T-helper 2 cell treated with Interferon-gamma antibody and Interleukin-4, amounts not matched to agents 100 ng/mL and 5 ng/mL, for 36 hours (primary cell): ENCODE measurements around the gene PROM2. TPM values are rescaled to one million over a fixed set of nuclear protein-coding genes. Genes with fewer than 3 reads are reported as not detected.

Experiments used
- intact Hi-C: fragments of 100-400 bp; cut with micrococcal nuclease; formaldehyde crosslinking; loops from one replicate; pipeline ENCODE4 v1.15.1; 2023
- total RNA-seq: library from RNA; stranded (reverse); gene quantifications from 2 replicates; pipeline ENCODE4 v1.2.3, GENCODE V29; 2022

Gene PROM2
- total RNA-seq, 1 donor from 2014 or later, result 0.48 TPM

DNA sequence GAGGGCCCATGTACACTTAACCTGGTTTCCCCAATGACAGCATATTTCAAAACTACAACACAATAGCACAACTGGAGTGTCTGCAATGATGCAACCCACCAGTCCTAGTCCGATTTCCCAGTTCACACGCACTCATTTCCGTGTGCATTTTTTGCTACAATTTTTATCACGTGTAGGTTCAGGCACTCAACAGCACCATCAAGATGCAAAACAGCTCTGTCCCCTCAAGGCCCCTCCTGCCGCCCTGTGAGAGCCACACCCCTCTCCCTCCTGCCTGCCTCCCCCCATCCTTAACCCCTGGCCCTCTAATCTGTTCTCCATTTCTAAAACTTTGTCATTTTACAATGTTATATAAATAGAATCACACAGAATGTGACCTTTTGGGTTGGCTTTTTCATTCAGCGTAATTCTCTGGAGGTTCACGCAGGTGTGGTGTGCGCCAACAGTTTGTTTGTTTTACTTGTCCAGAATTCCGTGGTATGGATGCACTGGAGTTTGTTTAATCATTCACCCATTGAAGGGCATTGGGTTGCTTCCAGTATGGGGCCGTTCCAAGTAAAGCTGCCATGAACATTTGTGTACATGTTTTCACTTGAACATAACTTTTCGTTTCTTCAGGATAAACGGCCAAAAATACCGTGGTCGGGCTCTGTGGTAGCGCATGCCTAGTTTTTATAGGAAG lies 31.3 kb downstream of the PROM2 start:
- intact Hi-C loops, result no loop called here

DNA sequence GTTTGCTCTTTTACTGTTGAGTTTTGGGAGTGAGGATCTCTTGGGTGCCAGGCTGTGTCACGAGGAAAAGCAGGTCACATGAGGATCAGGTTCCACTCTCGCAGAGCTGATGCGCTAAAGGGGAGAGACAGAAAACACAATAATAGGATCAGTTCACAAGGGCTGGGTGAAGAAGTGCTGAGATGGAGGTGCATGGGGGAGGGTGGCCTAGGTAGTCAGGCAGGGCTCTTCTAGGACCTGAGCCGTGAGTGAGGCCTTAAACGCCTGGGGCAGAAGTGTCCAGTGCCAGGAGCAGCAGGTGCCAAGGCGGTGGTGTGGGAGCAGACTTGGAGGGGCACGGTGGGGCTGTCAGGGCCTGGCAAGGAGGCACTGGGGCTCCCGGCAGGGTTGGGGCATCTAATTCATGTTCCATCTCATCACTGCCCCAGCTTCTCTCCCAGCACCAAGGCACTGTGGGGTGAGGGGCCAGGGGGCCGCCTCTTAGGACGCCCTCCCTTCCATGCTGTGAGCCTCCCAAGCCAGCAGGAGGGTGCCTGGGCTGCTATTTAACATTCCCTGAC lies 32.2 kb downstream of the PROM2 start:
- intact Hi-C loops, result no loop called here

DNA sequence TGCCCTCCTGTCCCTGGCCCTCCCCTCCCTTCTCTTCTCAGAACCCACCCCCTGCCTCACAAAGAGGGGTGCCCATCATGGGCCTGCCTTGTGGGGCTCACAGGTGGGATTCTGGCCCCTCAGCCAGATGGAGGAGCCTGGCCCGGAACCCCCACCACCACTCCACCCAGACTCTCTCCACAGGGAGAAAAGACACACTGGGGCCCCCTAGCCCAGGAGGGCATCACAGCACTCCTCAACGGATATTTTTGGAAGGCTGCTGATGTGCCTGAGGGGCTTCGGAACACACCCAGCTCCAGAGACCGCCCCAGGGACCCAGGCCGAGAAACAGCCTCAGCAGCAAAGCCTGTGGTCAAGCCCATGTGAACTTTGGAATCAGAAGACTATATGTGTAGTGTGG lies 32.8 kb downstream of the PROM2 start:
- intact Hi-C loops, result no loop called here

DNA sequence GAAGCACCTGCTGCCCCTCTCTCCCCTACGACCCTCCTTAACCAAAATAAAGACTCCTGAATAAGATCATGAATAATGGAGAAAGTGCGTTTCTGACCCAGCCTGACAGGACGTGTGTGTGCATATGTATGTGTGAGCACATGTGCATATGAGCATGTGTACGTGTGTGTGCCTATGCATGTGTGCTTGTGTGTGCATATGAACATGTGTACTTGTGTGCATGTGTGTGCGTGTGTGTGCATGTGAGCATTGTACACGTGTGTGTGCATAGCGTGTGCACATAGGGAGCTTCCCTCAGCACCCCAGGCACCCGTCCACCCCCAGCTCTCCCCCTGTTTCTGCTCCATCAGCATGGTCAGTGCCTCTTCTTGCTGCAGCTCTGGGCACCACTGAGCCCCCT lies 33.6 kb downstream of the PROM2 start:
- intact Hi-C loops, result no loop called here

DNA sequence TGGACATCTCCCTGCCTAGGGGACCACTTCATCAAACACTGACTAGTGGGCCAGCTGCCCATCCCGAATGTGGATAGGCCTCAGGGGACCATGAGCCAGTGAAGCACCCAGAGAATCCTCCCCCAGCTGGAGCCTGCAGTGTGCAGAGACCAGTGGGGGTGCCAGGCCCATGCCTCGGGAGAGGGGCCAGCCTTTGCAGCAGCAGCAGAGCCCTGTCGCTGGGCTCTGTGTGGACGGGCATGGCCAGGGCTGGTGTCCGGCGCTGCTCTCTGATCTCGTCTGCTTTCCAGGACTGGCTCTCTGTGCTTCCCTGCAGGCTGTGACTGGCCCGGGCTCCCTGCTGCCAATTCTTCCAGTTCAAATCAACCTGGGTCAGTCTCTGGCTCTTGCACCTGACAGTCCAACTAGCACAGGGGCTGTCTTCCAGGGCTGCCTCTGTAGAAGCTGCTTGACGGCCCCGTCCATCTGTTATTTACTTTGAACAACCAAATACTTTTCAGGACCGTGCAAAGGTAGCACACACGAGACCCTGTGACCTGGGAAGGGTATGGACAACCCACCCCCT lies 34.3 kb downstream of the PROM2 start:
- intact Hi-C loops, result no loop called here

DNA sequence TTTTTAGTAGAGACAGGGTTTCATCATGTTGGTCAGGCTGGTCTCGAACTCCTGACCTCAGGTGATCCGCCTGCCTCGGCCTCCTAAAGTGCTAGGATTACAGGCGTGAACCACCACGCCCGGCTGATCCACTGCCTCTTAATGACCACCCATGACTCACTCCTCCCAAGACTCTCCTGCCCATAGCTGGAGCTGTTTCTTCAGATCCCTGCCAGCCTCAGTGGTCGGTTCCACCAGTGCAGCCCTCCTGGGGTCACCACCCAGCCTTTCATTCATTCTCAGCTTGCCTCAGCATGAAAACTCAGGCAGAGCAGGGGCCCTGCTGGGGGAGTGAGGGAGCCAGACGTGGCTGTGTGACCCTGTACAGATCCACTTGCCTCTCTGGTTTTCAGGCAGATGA lies 35.4 kb downstream of the PROM2 start:
- intact Hi-C loops, result no loop called here

DNA sequence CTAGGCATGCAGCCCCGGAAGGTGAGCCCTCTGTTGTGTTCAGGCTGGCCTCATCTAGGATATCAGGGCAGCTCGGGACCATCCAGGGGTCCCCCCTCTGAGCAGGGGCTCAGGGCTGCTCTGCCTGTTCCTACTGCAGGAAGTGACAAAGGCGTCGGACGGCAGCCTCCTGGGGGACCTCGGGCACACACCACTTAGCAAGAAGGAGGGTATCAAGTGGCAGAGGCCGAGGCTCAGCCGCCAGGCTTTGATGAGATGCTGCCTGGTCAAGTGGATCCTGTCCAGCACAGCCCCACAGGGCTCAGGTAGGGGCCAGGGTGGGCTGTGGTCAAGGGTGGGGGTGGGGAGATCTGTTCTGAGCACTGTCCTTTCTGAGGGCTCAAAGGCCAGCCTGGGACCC lies 36.0 kb downstream of the PROM2 start:
- intact Hi-C loops, result no loop called here

DNA sequence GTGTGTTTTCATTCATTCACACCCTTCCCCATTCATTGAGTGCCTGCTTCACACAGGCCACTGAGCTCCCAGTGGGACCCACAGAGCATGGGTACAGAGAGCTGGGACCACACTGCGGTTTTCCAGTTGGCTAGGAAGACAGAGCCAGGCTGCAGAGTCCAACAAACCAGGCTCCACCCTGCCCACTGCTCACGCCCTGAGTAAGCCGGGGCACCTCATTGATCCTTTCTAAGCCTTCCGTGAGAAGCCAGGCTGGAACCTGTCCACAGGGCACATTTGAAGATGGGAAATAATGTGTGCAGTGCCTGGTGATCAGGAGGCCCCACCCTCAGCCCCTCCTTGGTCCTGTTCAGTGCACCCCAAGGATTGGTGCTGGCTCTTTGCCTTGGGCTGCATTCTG lies 36.4 kb downstream of the PROM2 start:
- intact Hi-C loops, result no loop called here

DNA sequence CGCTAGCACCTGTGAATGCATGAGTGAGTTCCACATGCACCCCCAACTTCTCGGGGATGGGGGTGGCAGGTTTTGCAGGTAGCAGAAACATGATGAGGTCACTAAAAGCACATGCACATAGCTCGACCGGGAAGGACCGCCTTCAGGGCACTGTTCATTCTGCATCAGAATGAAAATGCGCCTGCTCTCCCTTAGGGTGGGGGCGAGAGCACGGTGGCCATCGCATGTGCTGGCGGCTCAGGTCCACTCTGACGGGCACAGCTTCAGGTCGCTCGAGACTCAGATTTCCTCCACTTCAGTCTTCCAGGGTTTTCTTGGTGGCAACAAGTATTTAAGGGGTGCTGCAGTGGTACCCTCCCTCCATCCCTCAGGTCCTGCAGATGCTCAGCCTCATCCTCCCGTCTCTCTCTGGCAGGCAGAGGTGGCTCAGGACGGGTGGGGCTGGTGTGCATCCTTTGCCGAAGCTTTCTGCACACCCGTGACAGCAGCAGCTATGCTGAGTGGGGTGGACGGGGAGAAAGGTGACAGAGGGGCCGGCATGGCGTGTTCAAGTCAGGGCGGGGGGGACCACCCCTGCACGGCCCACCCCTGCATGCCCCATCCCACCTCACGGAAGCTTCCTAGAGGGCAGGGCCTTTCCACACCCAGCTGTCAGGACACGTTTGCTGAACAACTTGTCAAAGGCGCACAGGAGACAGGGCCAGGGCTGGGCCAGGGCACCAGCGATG lies 37.7 kb downstream of the PROM2 start:
- intact Hi-C loops, result no loop called here

DNA sequence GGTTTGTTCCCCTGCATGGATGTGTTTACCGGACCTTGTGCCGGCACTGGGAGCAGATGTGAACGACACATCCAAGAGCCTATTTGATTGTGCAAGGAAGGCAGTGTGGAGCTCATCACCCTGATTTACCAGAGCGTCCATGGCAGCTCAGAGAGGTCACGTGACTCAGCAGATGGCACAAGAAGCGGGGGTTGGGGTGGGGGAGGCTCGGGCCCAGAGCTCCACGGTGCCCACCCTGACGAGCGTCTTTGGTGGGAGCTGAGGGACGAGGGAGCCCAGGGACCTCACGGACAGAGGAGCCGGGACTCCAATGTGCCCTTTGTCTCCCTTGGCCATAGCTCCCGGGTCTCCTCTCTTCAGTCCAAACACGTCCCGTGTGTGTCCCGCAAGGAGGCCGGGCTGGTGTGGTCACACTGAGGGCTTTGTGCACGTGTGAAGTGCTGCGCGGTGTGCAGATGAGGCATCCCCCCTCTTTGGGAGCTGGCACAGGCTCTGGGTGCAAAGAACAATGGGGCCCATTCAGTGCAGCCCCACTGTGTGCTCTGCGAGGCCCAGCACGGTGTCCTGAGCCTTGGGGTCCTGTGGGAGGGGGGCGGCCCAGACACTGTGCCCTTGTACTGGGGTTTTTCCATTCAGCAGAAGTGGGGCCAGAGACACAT lies 38.4 kb downstream of the PROM2 start:
- intact Hi-C loops, result no loop called here

DNA sequence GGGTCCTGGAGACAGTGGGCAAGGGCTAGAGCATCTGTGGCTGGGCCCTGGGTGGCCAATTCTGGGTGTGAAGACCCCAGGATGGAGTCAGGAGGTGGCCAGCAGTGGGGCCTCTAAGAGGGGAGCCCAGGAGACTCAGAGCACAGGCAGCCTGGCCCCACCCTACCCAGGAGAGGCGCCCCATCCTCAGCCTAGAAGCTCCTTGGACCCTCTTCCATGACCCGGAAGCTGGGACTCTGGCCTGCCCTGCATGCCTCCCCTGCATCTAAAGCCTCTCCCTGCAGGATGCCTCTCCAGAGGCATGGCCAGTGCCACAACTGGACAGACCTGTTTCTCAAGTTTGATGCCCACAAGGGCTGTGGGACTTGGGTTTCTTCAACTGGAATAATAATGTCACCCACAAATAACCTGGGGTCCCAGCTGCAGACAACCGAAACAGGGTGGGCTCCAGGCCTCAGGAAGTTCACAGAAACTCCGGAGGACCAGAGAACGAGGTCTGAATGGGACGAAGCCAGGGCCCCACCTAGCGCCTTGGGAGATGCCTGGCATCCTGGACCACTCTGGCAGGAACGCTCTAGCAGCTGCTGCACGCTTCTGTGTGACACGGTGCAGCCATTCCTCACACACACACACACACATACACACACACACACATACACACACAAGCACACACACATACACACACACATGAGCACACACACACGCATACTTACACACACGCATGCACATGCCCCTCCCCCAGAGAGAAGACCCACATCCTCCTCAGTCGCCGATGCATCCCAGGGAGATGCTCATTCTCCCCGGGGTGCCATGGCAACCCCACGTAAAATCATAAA lies 39.3 kb downstream of the PROM2 start:
- intact Hi-C loops, result no loop called here

DNA sequence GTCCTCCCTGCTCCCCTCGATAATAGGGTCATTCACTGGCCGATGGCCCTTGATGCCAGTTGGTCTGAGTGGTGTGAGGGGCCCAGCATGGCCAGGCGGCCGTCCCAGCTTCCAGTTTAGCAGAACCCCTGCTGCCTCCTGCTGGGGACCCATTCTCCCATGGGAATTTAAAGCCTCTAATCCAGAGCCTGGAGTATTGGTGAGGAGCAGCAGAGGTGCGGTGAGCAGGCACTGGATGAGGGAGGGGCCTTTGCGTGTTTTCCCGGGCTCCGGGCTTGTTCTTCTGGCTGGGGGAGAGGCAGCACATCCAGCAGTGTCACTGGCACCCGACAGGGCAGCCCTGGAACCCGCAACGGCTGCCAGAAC lies 40.3 kb downstream of the PROM2 start:
- intact Hi-C loops, result no loop called here

DNA sequence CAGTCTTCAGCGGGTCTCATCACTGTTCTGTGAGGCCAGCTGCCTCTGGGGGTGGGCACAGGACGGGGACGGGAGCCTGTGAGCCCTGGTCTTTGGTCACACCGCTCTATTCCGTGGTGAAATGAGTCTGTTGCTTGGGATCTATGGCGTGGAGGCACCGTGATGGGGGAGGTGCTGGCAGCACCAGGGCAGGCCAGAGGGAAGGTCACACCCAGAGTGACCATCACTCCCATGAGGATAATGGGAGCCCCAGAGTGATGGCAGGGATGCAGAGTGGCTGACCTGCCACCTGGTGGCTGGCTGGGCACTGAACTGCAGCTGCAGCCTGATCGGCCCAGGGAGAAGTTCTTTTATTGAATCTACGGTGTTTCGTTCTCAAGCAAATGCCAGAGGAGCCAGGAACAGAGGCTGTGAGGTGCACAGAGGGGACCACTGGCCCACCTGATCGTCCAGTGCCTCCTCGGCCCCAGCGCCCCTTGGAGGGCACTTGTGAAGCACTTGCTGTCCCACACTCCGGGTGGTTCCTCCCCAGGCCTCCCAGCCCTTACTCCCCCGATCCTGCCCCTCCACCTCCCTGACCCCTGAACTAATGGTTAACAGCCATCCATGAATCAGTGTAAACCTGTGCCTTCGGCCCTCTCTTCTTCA lies 40.8 kb downstream of the PROM2 start:
- intact Hi-C loops, result no loop called here

DNA sequence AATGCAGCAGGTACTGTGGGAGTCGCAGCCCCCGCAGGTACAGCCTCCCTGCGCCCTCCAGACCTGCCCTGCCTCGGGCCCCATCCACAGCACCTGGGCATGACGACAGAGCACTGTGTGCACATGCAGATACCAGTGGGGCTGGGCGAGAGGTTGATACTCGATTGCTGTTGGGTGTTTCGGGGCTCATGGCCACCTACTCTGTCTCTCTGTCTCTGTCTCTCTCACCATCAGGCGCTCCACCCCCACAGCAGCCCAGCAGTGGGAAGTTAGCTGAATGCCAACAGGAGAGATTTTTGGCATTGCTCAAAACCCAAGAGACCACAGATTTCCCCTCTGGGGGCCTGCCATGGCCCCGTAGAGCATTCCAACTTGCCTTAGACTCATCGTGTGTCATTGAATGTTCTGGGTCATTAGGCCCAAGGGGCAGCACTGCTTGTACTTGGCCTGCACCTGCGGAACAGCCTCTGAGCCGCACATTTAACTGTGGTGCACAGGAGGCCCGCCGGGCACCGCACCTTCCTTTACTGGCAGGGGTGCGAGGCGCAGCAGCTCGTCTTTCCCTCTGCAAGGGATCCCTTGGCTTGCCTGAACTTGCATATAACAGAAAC lies 41.7 kb downstream of the PROM2 start:
- intact Hi-C loops, result no loop called here

DNA sequence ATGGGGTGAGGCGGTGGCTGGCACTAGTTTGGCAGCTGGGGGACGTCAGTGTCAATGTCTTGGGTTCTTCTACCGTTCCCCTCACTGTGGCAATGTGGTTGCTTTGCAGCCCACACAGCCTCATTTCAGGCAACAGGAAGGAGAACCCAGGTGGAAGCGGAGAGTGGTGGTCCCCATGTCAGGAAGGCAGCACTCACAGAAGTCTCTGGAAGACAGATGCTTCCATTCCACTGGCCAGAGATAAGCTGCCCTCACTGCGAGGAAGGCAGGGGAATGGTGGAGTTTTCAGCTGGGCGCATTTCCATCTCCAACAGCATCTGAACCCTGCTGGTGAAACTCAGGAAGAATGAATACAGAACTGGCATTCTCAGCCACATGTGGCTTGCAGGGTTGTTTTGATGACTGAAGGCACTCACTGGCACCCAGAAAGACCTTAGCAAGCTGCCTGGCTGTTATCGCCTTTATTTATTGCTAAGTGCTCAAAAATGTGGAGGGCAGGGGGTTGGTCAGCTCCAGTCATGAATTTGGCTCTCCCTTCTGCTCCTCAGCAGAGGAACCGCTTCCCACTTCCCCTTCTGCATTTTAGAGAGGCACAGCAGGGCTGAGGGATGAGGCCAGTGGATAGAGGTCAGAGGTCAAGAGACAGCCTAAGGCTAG lies 42.3 kb downstream of the PROM2 start:
- intact Hi-C loops, result no loop called here

DNA sequence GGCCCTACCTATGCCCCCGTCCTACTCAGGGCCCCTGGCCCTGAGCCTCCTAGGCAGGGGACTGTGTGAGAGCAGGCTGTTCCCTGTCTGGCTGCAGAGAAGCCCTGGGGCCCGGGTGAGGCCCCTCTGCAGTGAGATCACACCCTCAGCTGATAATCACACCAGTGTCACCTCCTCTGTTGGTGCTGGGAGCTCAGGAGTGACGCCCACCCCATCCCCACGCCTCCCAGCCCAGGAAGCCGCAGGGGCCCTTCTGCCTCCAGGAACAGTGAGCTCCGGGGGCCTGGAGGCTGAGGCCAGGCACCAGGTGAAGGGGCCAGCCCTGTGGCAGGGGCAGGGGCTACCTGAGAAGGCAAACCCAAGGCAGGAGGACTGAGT lies 42.9 kb downstream of the PROM2 start:
- intact Hi-C loops, result no loop called here

DNA sequence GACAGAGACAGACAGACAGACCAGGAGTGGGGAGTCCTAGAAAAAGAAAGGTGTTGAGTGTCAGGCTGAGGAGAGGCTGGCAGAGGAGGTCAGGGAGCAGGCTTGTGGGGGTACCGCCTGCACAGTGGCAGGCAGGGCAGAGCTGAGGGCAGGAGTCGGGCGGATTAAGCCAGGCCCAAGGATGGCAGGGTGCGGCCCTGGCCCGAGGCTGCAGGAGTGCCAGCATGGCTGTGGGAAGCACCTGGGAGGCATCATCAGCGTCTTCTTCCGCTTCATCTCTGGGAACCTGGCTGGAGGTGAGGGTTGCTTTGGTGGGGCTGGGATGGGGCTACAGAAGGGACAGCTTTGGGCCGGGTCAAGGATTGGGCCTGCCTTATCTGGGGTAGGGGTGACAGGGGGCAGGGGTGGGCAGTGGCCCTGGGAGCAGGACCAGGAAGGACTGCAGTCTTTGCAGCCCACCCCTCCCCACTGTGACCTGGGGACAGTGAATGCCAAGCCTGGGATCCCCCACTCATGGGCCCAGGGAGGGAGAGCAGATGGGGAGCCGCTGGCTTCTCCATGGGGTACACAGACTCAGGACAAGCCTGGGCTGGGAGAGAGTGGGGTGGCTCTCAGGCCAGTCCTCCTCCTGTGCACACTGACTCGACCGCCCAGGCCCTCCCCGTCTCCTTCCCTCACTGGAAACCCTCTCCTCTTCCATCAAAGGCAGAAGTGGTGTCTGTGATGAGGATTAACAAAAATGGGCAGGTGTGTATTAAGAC lies 43.6 kb downstream of the PROM2 start:
- intact Hi-C loops, result no loop called here

DNA sequence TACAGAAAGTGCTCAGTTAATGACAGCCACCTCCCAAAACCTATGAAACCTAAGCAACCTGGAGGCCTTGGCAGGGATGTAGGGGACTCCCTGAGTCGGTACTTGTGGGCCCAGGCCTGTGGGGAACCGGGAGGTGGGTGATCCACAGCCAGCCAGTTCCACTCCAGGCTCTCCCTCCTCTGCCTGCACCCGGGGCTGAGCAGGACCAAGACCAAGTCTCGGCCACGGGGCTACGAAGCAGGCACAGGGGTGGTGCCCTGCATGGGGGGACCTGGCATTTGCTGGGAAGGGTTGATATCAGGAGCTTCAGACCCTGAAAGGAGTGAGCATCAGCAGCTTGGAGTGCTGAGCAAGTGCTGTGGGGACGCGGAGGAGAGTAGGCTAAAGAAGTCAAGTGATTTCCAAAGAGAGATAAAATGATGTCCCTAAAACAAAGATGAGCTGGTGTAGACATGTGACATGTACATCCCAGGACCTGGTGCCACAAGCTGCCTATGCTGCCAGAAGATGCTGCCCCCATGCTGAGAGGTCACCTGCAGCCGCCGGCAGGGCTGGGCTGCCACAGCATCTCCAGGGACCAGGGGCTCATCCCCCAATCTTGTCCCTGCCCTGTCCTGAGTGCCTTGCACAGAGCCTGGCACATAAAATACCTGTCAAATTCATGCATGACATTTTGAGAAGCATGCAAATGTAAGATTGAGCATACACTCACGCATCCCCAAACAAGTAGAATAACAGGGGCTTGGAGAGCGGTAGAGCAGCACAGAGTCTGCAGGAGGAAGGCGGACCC lies 44.4 kb downstream of the PROM2 start:
- intact Hi-C loops, result no loop called here
